Measurements from ENCODE around the gene CALHM1. TPM values are rescaled to one million over a fixed set of nuclear protein-coding genes. Genes with fewer than 3 reads are reported as not detected.

The CALHM1 gene
- total RNA-seq, 3 donors from 2014 or later (not counting 1 experiment from before 2014, with no cell fraction given), result 0.23 to 0.57 TPM; not detected in 1

- Mint-ChIP-seq H3K9me3 (no peaks in the 10 kb centered on the region), H3K36me3 (no peaks in the 10 kb centered on the region), H3K4me3 (no peak overlapping the region), H3K4me1 (peaks cover 28 to 35% of the 10 kb centered on the region in 2 donors), H3K27me3 (ENCODE audit: low read depth in 2 of 2) (no peaks in the 10 kb centered on the region), H3K27ac (no peak overlapping the region)
- no peak for DNase-seq
- 93% methylated on average over 39 of the region's 39 CpGs for WGBS (ENCODE audit: insufficient coverage)
- intact Hi-C loops (cut with micrococcal nuclease), result no loop called here
- Histone ChIP-seq H3K4me1 (ENCODE audit: control insufficient read depth, insufficient read depth, low read length) (peaks cover 37% of the 10 kb centered on the region), H3K4me3 (ENCODE audit: low read length) (no peak overlapping the region), H3K27me3 (ENCODE audit: control insufficient read depth, insufficient read depth, low read length) (no peaks in the 10 kb centered on the region), H3K9me3 (ENCODE audit: control insufficient read depth, insufficient read depth, low read length) (no peaks in the 10 kb centered on the region), H3K27ac (ENCODE audit: low read length) (no peak overlapping the region), H3K36me3 (ENCODE audit: control insufficient read depth, insufficient read depth, low read length) (no peaks in the 10 kb centered on the region)
- TF ChIP-seq CTCF (IDR thresholded peaks at IDR 0.05), result no peak
- ATAC-seq, result no peak
Observed at GRCh38 chr10:103457896-103458583, 660 bp downstream of the CALHM1 start.

GRCh38 chr10:103457176-103457712, 1.5 kb downstream of the CALHM1 start:
- ATAC-seq (no peak), DNase-seq (no peak)
- Histone ChIP-seq H3K27ac (ENCODE audit: low read length) (no peak overlapping the region), H3K27me3 (ENCODE audit: control insufficient read depth, insufficient read depth, low read length) (no peaks in the 10 kb centered on the region), H3K4me1 (ENCODE audit: control insufficient read depth, insufficient read depth, low read length) (peaks cover 45% of the 10 kb centered on the region), H3K36me3 (ENCODE audit: control insufficient read depth, insufficient read depth, low read length) (no peaks in the 10 kb centered on the region), H3K9me3 (ENCODE audit: control insufficient read depth, insufficient read depth, low read length) (no peaks in the 10 kb centered on the region), H3K4me3 (ENCODE audit: low read length) (no peak overlapping the region)
- Mint-ChIP-seq H3K4me1 (peaks cover 36 to 38% of the 10 kb centered on the region in 2 donors), H3K36me3 (no peaks in the 10 kb centered on the region), H3K27ac (peak overlapping the region; percentile 69 to 73), H3K4me3 (peak overlapping the region; percentile 40), H3K27me3 (ENCODE audit: low read depth in 2 of 2) (no peaks in the 10 kb centered on the region), H3K9me3 (no peaks in the 10 kb centered on the region)
- no peak for TF ChIP-seq CTCF (IDR thresholded peaks at IDR 0.05)
- intact Hi-C loops (cut with micrococcal nuclease), result no loop called here
- WGBS (ENCODE audit: insufficient coverage), result 88% methylated on average over 8 of the region's 8 CpGs

GRCh38 chr10:103456074-103456660, 2.5 kb downstream of the CALHM1 start:
- no peaks in the 10 kb centered on the region for H3K36me3 Mint-ChIP-seq
- 91% methylated on average over 9 of the region's 9 CpGs for WGBS (ENCODE audit: insufficient coverage)

More at GRCh38 chr10:103456074-103456660, 2.5 kb downstream of the CALHM1 start:
- Mint-ChIP-seq H3K27me3 (ENCODE audit: low read depth in 2 of 2) (no peaks in the 10 kb centered on the region), H3K9me3 (no peaks in the 10 kb centered on the region), H3K4me1 (peaks cover 39 to 45% of the 10 kb centered on the region in 2 donors), H3K27ac (no peak overlapping the region), H3K4me3 (no peak overlapping the region)
- DNase-seq (no peak), ATAC-seq (no peak)
- H3K36me3 ChIP-seq (ENCODE audit: control insufficient read depth, insufficient read depth, low read length), result no peaks in the 10 kb centered on the region
- no peak overlapping the region for H3K4me3 ChIP-seq (ENCODE audit: low read length)
- TF ChIP-seq CTCF (IDR thresholded peaks at IDR 0.05), result no peak
- intact Hi-C loops (cut with micrococcal nuclease), result no loop called here
- H3K27me3 ChIP-seq (ENCODE audit: control insufficient read depth, insufficient read depth, low read length), result no peaks in the 10 kb centered on the region
- no peak overlapping the region for H3K27ac ChIP-seq (ENCODE audit: low read length)
- H3K4me1 ChIP-seq (ENCODE audit: control insufficient read depth, insufficient read depth, low read length), result peaks cover 48% of the 10 kb centered on the region
- no peaks in the 10 kb centered on the region for H3K9me3 ChIP-seq (ENCODE audit: control insufficient read depth, insufficient read depth, low read length)
